Endothelial cell of umbilical vein (primary cell): ENCODE results near the gene TMEM178B. TPM values are rescaled to one million over a fixed set of nuclear protein-coding genes. Genes with fewer than 3 reads are reported as not detected.

Experiments
- BruUV-seq: library from RNA; stranded (reverse); fragments of 400-500 nt; replicated peaks from 2 replicates; lab custom pipeline; 2021; lab: Mats Ljungman, UMichigan
- CTCF ChIA-PET: fragments of 300-600, 350-600 bp; sonication (Branson Sonifier 250); formaldehyde crosslinking; loops from one replicate; lab custom pipeline; 2021; ENCODE audit warnings: antibody characterized with exemption, inconsistent platforms; lab: Charles Lee
- POLR2A ChIA-PET: fragments of 300-600, 350-600 bp; sonication (Branson Sonifier 250); formaldehyde crosslinking; loops from one replicate; lab custom pipeline; 2021; ENCODE audit warnings: antibody characterized with exemption, inconsistent platforms; lab: Charles Lee
- DNase-seq: peaks from one replicate; pipeline ENCODE4 v3.0.0-alpha.2; 2011; ENCODE audit warnings: low read depth, low spot score
- FAIRE-seq: peaks from 2 replicates; lab custom pipeline; 2011; peaks lifted over from hg19 to GRCh38; lab: Jason Lieb, UNC
- H2AFZ ChIP-seq: 2 replicates; pipeline ENCODE4 v1.6.0; 2012; ENCODE audit warnings: low read depth, low read length, control low read depth, inconsistent platforms
- H3K27ac ChIP-seq: 2 replicates; pipeline ENCODE4 v1.5.1; 2011; ENCODE audit warnings: low read depth, mild to moderate bottlenecking, control low read depth, low read length, moderate library complexity; ENCODE audit not compliant: insufficient read depth
- H3K27me3 ChIP-seq, 2 experiments: 2 replicates each; pipeline versions ENCODE4 v1.6.0 to v1.6.1; 2011; ENCODE audit warnings: low read length in 2 of 2, mixed read lengths in 1 of 2; ENCODE audit not compliant: control insufficient read depth in 2 of 2, insufficient read depth in 2 of 2
- H3K36me3 ChIP-seq, 2 experiments: 2 replicates in 1 of 2; 3 replicates in 1 of 2; pipeline ENCODE4 v1.5.1; 2011; ENCODE audit warnings: low read length in 2 of 2, mild to moderate bottlenecking in 1 of 2, moderate library complexity in 1 of 2; ENCODE audit not compliant: control insufficient read depth in 2 of 2, insufficient read depth in 2 of 2; ENCODE audit errors: extremely low read depth in 1 of 2
- H3K4me1 ChIP-seq: 3 replicates; pipeline ENCODE4 v1.5.1; 2011; ENCODE audit warnings: mild to moderate bottlenecking, low read length; ENCODE audit not compliant: control insufficient read depth, insufficient read depth; ENCODE audit errors: extremely low read depth
- H3K4me2 ChIP-seq: 2 replicates; pipeline ENCODE4 v1.6.1; 2011; ENCODE audit warnings: low read length, control low read depth, mixed read lengths; ENCODE audit not compliant: insufficient read depth
- H3K4me3 ChIP-seq, 3 experiments: fragments of 200-600 bp in 1 of 3; sonication (generic), shearing (Covaris generic) in 1 of 3; replicated peaks in 1 of 3; 2 replicates each; pipeline ENCODE4 v1.5.1; 2011 to 2016; ENCODE audit warnings: control low read depth in 3 of 3, low read length in 3 of 3, mild to moderate bottlenecking in 2 of 3, inconsistent platforms in 1 of 3, low read depth in 1 of 3, moderate library complexity in 1 of 3; ENCODE audit not compliant: insufficient read depth in 1 of 3
- H3K79me2 ChIP-seq: 2 replicates; pipeline ENCODE4 v1.6.0; 2012; ENCODE audit warnings: low read length, inconsistent platforms; ENCODE audit not compliant: control insufficient read depth, insufficient read depth
- H3K9ac ChIP-seq: replicated peaks from 2 replicates; pipeline ENCODE3; 2011; ENCODE audit warnings: low read length, control low read depth; ENCODE audit not compliant: insufficient read depth; ENCODE audit errors: extremely low read depth
- H3K9me1 ChIP-seq: replicated peaks from 3 replicates; pipeline ENCODE4 v1.6.0; 2011; ENCODE audit warnings: mild to moderate bottlenecking, low read length; ENCODE audit not compliant: control insufficient read depth, insufficient read depth; ENCODE audit errors: extremely low read depth
- H3K9me3 ChIP-seq: replicated peaks from 2 replicates; pipeline ENCODE4 v1.5.1; 2012; ENCODE audit warnings: low read length, inconsistent platforms; ENCODE audit not compliant: control insufficient read depth, insufficient read depth
- H4K20me1 ChIP-seq: replicated peaks from 2 replicates; pipeline ENCODE3; 2011; ENCODE audit warnings: mild to moderate bottlenecking, low read length; ENCODE audit not compliant: control insufficient read depth, insufficient read depth; ENCODE audit errors: extremely low read depth
- EZH2 ChIP-seq: IDR thresholded peaks from 2 replicates; pipeline ENCODE4 v1.6.1; 2012; ENCODE audit warnings: borderline replicate concordance, low read depth, mild to moderate bottlenecking, moderate library complexity, low read length, inconsistent platforms; ENCODE audit not compliant: severe bottlenecking
- FOS ChIP-seq: IDR thresholded peaks from 2 replicates; pipeline ENCODE4 v1.6.1; 2011; ENCODE audit warnings: mild to moderate bottlenecking, low read length, moderate library complexity, borderline replicate concordance; ENCODE audit not compliant: insufficient read depth
- GATA2 ChIP-seq: IDR thresholded peaks from 2 replicates; pipeline ENCODE4 v1.7.0; 2011; ENCODE audit warnings: low read depth, mild to moderate bottlenecking, moderate library complexity, mixed read lengths, low read length; ENCODE audit not compliant: insufficient read length, insufficient read depth
- JUN ChIP-seq: IDR thresholded peaks from 2 replicates; pipeline ENCODE4 v1.6.1; 2011; ENCODE audit warnings: borderline replicate concordance, low read depth; ENCODE audit not compliant: insufficient read length, insufficient read depth
- MYC ChIP-seq: IDR thresholded peaks from one replicate; pipeline ENCODE4 v1.6.1; 2011; ENCODE audit warnings: mild to moderate bottlenecking, low read depth, low read length
- POLR2A ChIP-seq: IDR thresholded peaks from 2 replicates; pipeline ENCODE4 v1.6.1; 2012; ENCODE audit warnings: low read depth, mild to moderate bottlenecking, control low read depth, low read length
- POLR2AphosphoS5 ChIP-seq: IDR thresholded peaks from 2 replicates; pipeline ENCODE4 v1.6.1; 2012; ENCODE audit warnings: low read depth, mild to moderate bottlenecking, control low read depth, low read length, moderate library complexity; ENCODE audit not compliant: insufficient read depth
- dilution Hi-C: fragments of 300-500 bp; cut with MboI; formaldehyde crosslinking; loops from one replicate; pipeline ENCODE4 v1.15.0; 2019; ENCODE audit warnings: low sequenced_read_pairs; ENCODE audit not compliant: extremely low pct_ligation_motif_present
- intact Hi-C: fragments of 100-400 bp; cut with micrococcal nuclease; formaldehyde crosslinking; loops from one replicate; pipeline ENCODE4 v1.10.0; 2022
- polyA plus RNA-seq, 4 experiments: library from polyadenylated mRNA; depleted of rRNA in 3 of 4; stranded (reverse) in 3 of 4; unstranded in 1 of 4; fragments of >200 nt; gene quantifications; 2 replicates each; pipeline versions ENCODE4 v1.2.1 to v1.2.3, GENCODE V29; 2011 to 2012; ENCODE audit warnings: missing spikeins in 1 of 4
- total RNA-seq: library from RNA; stranded (reverse); gene quantifications from 2 replicates; pipeline ENCODE4 v1.2.3, GENCODE V29; 2021
- TF ChIP-seq, protein P1 (sequence below): IDR thresholded peaks from 2 replicates; pipeline ENCODE4 v1.6.1; 2011; ENCODE audit not compliant: insufficient read depth, insufficient read length
- TF ChIP-seq, protein P2 (sequence below), 2 donors: IDR thresholded peaks; 1 replicate in 1 of 2; 2 replicates in 1 of 2; pipeline ENCODE4 v1.5.1; 2011; ENCODE audit warnings: low read length in 2 of 2, mild to moderate bottlenecking in 2 of 2, moderate library complexity in 2 of 2, control low read depth in 1 of 2, inconsistent platforms in 1 of 2, low read depth in 1 of 2; ENCODE audit not compliant: insufficient read depth in 1 of 2; ENCODE audit errors: extremely low read depth in 1 of 2

Gene TMEM178B
- total and polyA plus RNA-seq, 2 donors (not counting 3 experiments of a cell fraction or from before 2014, with no cell fraction given), result not detected

DNA sequence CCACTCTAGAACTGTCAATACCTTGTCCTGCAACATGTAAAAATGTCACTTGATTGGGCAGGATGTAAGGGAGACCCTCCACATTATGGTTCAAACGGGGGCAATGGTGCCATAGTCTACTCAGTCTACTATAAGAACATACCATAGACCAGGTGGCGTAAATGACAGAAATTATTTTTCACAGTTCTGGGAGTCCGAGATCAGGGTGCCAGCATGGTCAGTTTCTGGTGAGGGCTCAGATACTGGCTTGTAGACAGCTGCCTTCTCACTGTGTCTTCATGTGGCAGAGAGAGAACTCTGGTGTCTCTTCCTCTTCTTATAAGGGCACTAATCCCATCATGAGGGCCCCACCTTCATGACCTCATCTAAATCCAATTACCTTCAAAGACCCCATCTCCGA is 18.7 kb upstream of the TMEM178B start:
- Histone ChIP-seq H3K4me1 (no peaks in the 10 kb centered on the region), H3K9ac (no peak overlapping the region), H3K4me3 (no peak overlapping the region), H4K20me1 (no peaks in the 10 kb centered on the region), H2AFZ (no peak overlapping the region), H3K9me1 (no peaks in the 10 kb centered on the region), H3K4me2 (no peak overlapping the region), H3K27ac (no peak overlapping the region), H3K9me3 (no peaks in the 10 kb centered on the region), H3K36me3 (no peaks in the 10 kb centered on the region), H3K79me2 (no peaks in the 10 kb centered on the region), H3K27me3 (no peaks in the 10 kb centered on the region)
- CTCF ChIA-PET, result no interaction called here
- DNase-seq (no peak), FAIRE-seq (no peak)
- intact Hi-C loops, result no loop called here
- POLR2A ChIA-PET, result no interaction called here
- dilution Hi-C loops, result no loop called here
- no TSS peak for BruUV-seq
- no peak for TF ChIP-seq JUN
- TF ChIP-seq POLR2AphosphoS5, result no peak
- TF ChIP-seq, protein P1, sequence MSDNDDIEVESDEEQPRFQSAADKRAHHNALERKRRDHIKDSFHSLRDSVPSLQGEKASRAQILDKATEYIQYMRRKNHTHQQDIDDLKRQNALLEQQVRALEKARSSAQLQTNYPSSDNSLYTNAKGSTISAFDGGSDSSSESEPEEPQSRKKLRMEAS, result no peak
- TF ChIP-seq MYC, result no peak
- no peak for TF ChIP-seq FOS
- TF ChIP-seq, protein P2, sequence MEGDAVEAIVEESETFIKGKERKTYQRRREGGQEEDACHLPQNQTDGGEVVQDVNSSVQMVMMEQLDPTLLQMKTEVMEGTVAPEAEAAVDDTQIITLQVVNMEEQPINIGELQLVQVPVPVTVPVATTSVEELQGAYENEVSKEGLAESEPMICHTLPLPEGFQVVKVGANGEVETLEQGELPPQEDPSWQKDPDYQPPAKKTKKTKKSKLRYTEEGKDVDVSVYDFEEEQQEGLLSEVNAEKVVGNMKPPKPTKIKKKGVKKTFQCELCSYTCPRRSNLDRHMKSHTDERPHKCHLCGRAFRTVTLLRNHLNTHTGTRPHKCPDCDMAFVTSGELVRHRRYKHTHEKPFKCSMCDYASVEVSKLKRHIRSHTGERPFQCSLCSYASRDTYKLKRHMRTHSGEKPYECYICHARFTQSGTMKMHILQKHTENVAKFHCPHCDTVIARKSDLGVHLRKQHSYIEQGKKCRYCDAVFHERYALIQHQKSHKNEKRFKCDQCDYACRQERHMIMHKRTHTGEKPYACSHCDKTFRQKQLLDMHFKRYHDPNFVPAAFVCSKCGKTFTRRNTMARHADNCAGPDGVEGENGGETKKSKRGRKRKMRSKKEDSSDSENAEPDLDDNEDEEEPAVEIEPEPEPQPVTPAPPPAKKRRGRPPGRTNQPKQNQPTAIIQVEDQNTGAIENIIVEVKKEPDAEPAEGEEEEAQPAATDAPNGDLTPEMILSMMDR (IDR thresholded peaks at IDR 0.05; ENCODE audit: extremely low read depth in 1 of 2, insufficient read depth in 1 of 2, low read depth in 1 of 2, low read length in 2 of 2), result no peak
- TF ChIP-seq EZH2, result no peak
- no peak for TF ChIP-seq POLR2A
- TF ChIP-seq GATA2, result no peak
